ENCODE measurements around the gene NME9. TPM values are rescaled to one million over a fixed set of nuclear protein-coding genes. Genes with fewer than 3 reads are reported as not detected.
"Not testable (repeated sequence)": the region's sequence is repeated elsewhere in the genome, so short reads cannot be mapped to it uniquely, and the experiment has no call there.

The NME9 gene
- total RNA-seq = 0.30 TPM in 1 of 2 replicates, not detected in the other

- H3K4me3 Mint-ChIP-seq (ENCODE audit: low read depth) = peak within 1 kb of the TSS; percentile 83
- H3K27ac Mint-ChIP-seq = peak within 1 kb of the TSS; percentile 63
- H3K9me3 Mint-ChIP-seq = no peaks in the 10 kb centered on the region
- peak; percentile 77 for DNase-seq (ENCODE audit: low spot score)
- no peaks in the 10 kb centered on the region for H3K36me3 Mint-ChIP-seq (ENCODE audit: low read depth)
- intact Hi-C loops (cut with micrococcal nuclease) = loop anchor here (1.0 to 10.0 kb wide), 3 partner anchors 142 to 265 kb away; partner anchors contain the start of genes ARMC8 and CEP70
- H3K27me3 Mint-ChIP-seq (ENCODE audit: low read depth) = peaks cover 13% of the 10 kb centered on the region
- H3K4me1 Mint-ChIP-seq (ENCODE audit: low read depth) = peaks cover 19% of the 10 kb centered on the region
Measured at GRCh38 chr3:138329127-138329983, at the start of gene NME9. TSS of gene NME9 (minus strand) at chr3:138329851. CDS start at chr3:138329335, 516 bp downstream.

- Mint-ChIP-seq H3K4me3 (ENCODE audit: low read depth) (no peak overlapping the region), H3K4me1 (ENCODE audit: low read depth) (no peaks in the 10 kb centered on the region), H3K27ac (no peak overlapping the region), H3K36me3 (ENCODE audit: low read depth) (no peaks in the 10 kb centered on the region), H3K9me3 (no peaks in the 10 kb centered on the region), H3K27me3 (ENCODE audit: low read depth) (peaks cover 3% of the 10 kb centered on the region)
- intact Hi-C loops (cut with micrococcal nuclease) = no loop called here
- no peak for DNase-seq (ENCODE audit: low spot score)
Measured at GRCh38 chr3:138378990-138379389, 49.3 kb upstream of the NME9 start.

- no peaks in the 10 kb centered on the region for H3K36me3 Mint-ChIP-seq (ENCODE audit: low read depth)
- H3K4me1 Mint-ChIP-seq (ENCODE audit: low read depth) = no peaks in the 10 kb centered on the region
- H3K27ac Mint-ChIP-seq = no peak overlapping the region
- no peak for DNase-seq (ENCODE audit: low spot score)
- no peaks in the 10 kb centered on the region for H3K9me3 Mint-ChIP-seq
- intact Hi-C loops (cut with micrococcal nuclease) = no loop called here
- peaks cover 3% of the 10 kb centered on the region for H3K27me3 Mint-ChIP-seq (ENCODE audit: low read depth)
- H3K4me3 Mint-ChIP-seq (ENCODE audit: low read depth) = no peak overlapping the region
Measured at GRCh38 chr3:138378331-138378730, 48.7 kb upstream of the NME9 start.

- Mint-ChIP-seq H3K36me3 (ENCODE audit: low read depth) (no peaks in the 10 kb centered on the region), H3K4me3 (ENCODE audit: low read depth) (no peak overlapping the region), H3K9me3 (no peaks in the 10 kb centered on the region), H3K27me3 (ENCODE audit: low read depth) (peaks cover 3% of the 10 kb centered on the region), H3K27ac (no peak overlapping the region), H3K4me1 (ENCODE audit: low read depth) (no peaks in the 10 kb centered on the region)
- DNase-seq (ENCODE audit: low spot score) = no peak
- intact Hi-C loops (cut with micrococcal nuclease) = no loop called here
Measured at GRCh38 chr3:138377804-138378203, 48.2 kb upstream of the NME9 start.

- H3K9me3 Mint-ChIP-seq; DNase-seq (ENCODE audit: low spot score); H3K27me3 Mint-ChIP-seq (ENCODE audit: low read depth); H3K4me3 Mint-ChIP-seq (ENCODE audit: low read depth); H3K4me1 Mint-ChIP-seq (ENCODE audit: low read depth); H3K36me3 Mint-ChIP-seq (ENCODE audit: low read depth); H3K27ac Mint-ChIP-seq; intact Hi-C loops (cut with micrococcal nuclease): not testable (repeated sequence)
Measured at GRCh38 chr3:138377212-138377611, 47.6 kb upstream of the NME9 start.

GRCh38 chr3:138376663-138377062, 47.0 kb upstream of the NME9 start:
- Mint-ChIP-seq H3K9me3 (no peaks in the 10 kb centered on the region), H3K36me3 (ENCODE audit: low read depth) (no peaks in the 10 kb centered on the region), H3K4me1 (ENCODE audit: low read depth) (peaks cover under 1% of the 10 kb centered on the region), H3K4me3 (ENCODE audit: low read depth) (no peak overlapping the region), H3K27ac (no peak overlapping the region), H3K27me3 (ENCODE audit: low read depth) (peaks cover 5% of the 10 kb centered on the region)
- intact Hi-C loops (cut with micrococcal nuclease) = no loop called here
- DNase-seq (ENCODE audit: low spot score) = no peak

GRCh38 chr3:138375447-138375846, 45.8 kb upstream of the NME9 start:
- H3K27me3 Mint-ChIP-seq (ENCODE audit: low read depth) = peaks cover 12% of the 10 kb centered on the region
- H3K4me1 Mint-ChIP-seq (ENCODE audit: low read depth) = peaks cover 5% of the 10 kb centered on the region
- H3K36me3 Mint-ChIP-seq (ENCODE audit: low read depth) = no peaks in the 10 kb centered on the region
- no peak overlapping the region for H3K27ac Mint-ChIP-seq
- no peaks in the 10 kb centered on the region for H3K9me3 Mint-ChIP-seq
- DNase-seq (ENCODE audit: low spot score) = no peak
- no peak overlapping the region for H3K4me3 Mint-ChIP-seq (ENCODE audit: low read depth)
- intact Hi-C loops (cut with micrococcal nuclease) = no loop called here

- Mint-ChIP-seq H3K36me3 (ENCODE audit: low read depth) (no peaks in the 10 kb centered on the region), H3K27me3 (ENCODE audit: low read depth) (peaks cover 13% of the 10 kb centered on the region), H3K27ac (no peak overlapping the region), H3K4me3 (ENCODE audit: low read depth) (no peak overlapping the region), H3K4me1 (ENCODE audit: low read depth) (peaks cover 5% of the 10 kb centered on the region), H3K9me3 (no peaks in the 10 kb centered on the region)
- no peak for DNase-seq (ENCODE audit: low spot score)
- intact Hi-C loops (cut with micrococcal nuclease) = no loop called here
Measured at GRCh38 chr3:138374573-138375134, 45.0 kb upstream of the NME9 start.

- intact Hi-C loops (cut with micrococcal nuclease) = no loop called here
- H3K36me3 Mint-ChIP-seq (ENCODE audit: low read depth) = no peaks in the 10 kb centered on the region
Measured at GRCh38 chr3:138373736-138374094, 44.1 kb upstream of the NME9 start.

GRCh38 chr3:138373087-138373735, 43.6 kb upstream of the NME9 start:
- Mint-ChIP-seq H3K27ac (no peak overlapping the region), H3K36me3 (ENCODE audit: low read depth) (no peaks in the 10 kb centered on the region), H3K4me3 (ENCODE audit: low read depth) (no peak overlapping the region), H3K4me1 (ENCODE audit: low read depth) (peaks cover 5% of the 10 kb centered on the region), H3K9me3 (no peaks in the 10 kb centered on the region), H3K27me3 (ENCODE audit: low read depth) (peaks cover 13% of the 10 kb centered on the region)
- intact Hi-C loops (cut with micrococcal nuclease) = no loop called here
- no peak for DNase-seq (ENCODE audit: low spot score)

More at GRCh38 chr3:138373736-138374094, 44.1 kb upstream of the NME9 start:
- H3K27ac Mint-ChIP-seq = no peak overlapping the region
- no peak for DNase-seq (ENCODE audit: low spot score)
- H3K4me1 Mint-ChIP-seq (ENCODE audit: low read depth) = peaks cover 5% of the 10 kb centered on the region
- no peak overlapping the region for H3K4me3 Mint-ChIP-seq (ENCODE audit: low read depth)
- H3K9me3 Mint-ChIP-seq = no peaks in the 10 kb centered on the region
- H3K27me3 Mint-ChIP-seq (ENCODE audit: low read depth) = peaks cover 13% of the 10 kb centered on the region

GRCh38 chr3:138371070-138371965, 41.7 kb upstream of the NME9 start:
- Mint-ChIP-seq H3K4me3 (ENCODE audit: low read depth) (no peak overlapping the region), H3K27ac (no peak overlapping the region), H3K27me3 (ENCODE audit: low read depth) (peaks cover 13% of the 10 kb centered on the region), H3K36me3 (ENCODE audit: low read depth) (no peaks in the 10 kb centered on the region), H3K9me3 (no peaks in the 10 kb centered on the region), H3K4me1 (ENCODE audit: low read depth) (peaks cover 7% of the 10 kb centered on the region)
- intact Hi-C loops (cut with micrococcal nuclease) = no loop called here
- no peak for DNase-seq (ENCODE audit: low spot score)

- Mint-ChIP-seq H3K27ac (no peak overlapping the region), H3K4me3 (ENCODE audit: low read depth) (no peak overlapping the region), H3K27me3 (ENCODE audit: low read depth) (peaks cover 11% of the 10 kb centered on the region), H3K36me3 (ENCODE audit: low read depth) (no peaks in the 10 kb centered on the region), H3K9me3 (no peaks in the 10 kb centered on the region), H3K4me1 (ENCODE audit: low read depth) (peaks cover 7% of the 10 kb centered on the region)
- DNase-seq (ENCODE audit: low spot score) = no peak
- intact Hi-C loops (cut with micrococcal nuclease) = no loop called here
Measured at GRCh38 chr3:138370321-138370720, 40.7 kb upstream of the NME9 start.
